ENCODE data around the gene KLHL21. TPM values are rescaled to one million over a fixed set of nuclear protein-coding genes. Genes with fewer than 3 reads are reported as not detected.
"Not testable (repeated sequence)": the region's sequence is repeated elsewhere in the genome, so short reads cannot be mapped to it uniquely, and the experiment has no call there.

Gene KLHL21
- polyA plus RNA-seq = 10 to 100 TPM; 14.5 to 39.0 (median 30.2) TPM

GRCh38 chr1:6602669-6603237 lies at the start of gene KLHL21:
Gene KLHL21, minus strand, starts transcription at chr1:6602869. Its CDS starts 52 bp downstream, at chr1:6602817.
- 0 to 1% (median 0%) methylated on average over 43 to 83 of the region's 84 CpGs for WGBS, 3 donors
- H3K27ac ChIP-seq (ENCODE audit: low read depth, low read length) = peak within 1 kb of the TSS; percentile 95

GRCh38 chr1:6651909-6652308 lies 49.2 kb upstream of the KLHL21 start:
- no peak overlapping the region for H3K27ac ChIP-seq (ENCODE audit: low read depth, low read length)
- WGBS, 3 donors = 76 to 92% (median 92%) methylated on average over 17 of the region's 17 CpGs

GRCh38 chr1:6648556-6648955 lies 45.9 kb upstream of the KLHL21 start:
- 92 to 96% (median 92%) methylated on average over 6 of the region's 6 CpGs for WGBS, 3 donors
- no peak overlapping the region for H3K27ac ChIP-seq (ENCODE audit: low read depth, low read length)

GRCh38 chr1:6646499-6647148 lies 44.0 kb upstream of the KLHL21 start:
- H3K27ac ChIP-seq (ENCODE audit: low read depth, low read length) = no peak overlapping the region
- 36 to 62% (median 60%) methylated on average over 8 to 10 of the region's 10 CpGs for WGBS, 3 donors

- H3K27ac ChIP-seq (ENCODE audit: low read depth, low read length) = no peak overlapping the region
- WGBS, 3 donors = 90 to 95% (median 94%) methylated on average over 7 of the region's 7 CpGs
These were observed 42.3 kb upstream of the KLHL21 start for GRCh38 chr1:6645018-6645417.

- H3K27ac ChIP-seq (ENCODE audit: low read depth, low read length) = not testable (repeated sequence)
- 83 to 94% (median 91%) methylated on average over 3 of the region's 3 CpGs for WGBS, 3 donors
These were observed 38.2 kb upstream of the KLHL21 start for GRCh38 chr1:6640867-6641266.

- no peak overlapping the region for H3K27ac ChIP-seq (ENCODE audit: low read depth, low read length)
- 51 to 59% (median 56%) methylated on average over 18 of the region's 18 CpGs for WGBS, 3 donors
These were observed 35.6 kb upstream of the KLHL21 start for GRCh38 chr1:6638226-6638625.

GRCh38 chr1:6637770-6638169 lies 35.1 kb upstream of the KLHL21 start:
- WGBS, 3 donors = 85 to 90% (median 86%) methylated on average over 9 of the region's 9 CpGs
- H3K27ac ChIP-seq (ENCODE audit: low read depth, low read length) = no peak overlapping the region

- WGBS, 3 donors = 87 to 99% (median 95%) methylated on average over 6 of the region's 6 CpGs
- H3K27ac ChIP-seq (ENCODE audit: low read depth, low read length) = not testable (repeated sequence)
These were observed 34.1 kb upstream of the KLHL21 start for GRCh38 chr1:6636778-6637177.

GRCh38 chr1:6635910-6636760 lies 33.5 kb upstream of the KLHL21 start:
- no peak overlapping the region for H3K27ac ChIP-seq (ENCODE audit: low read depth, low read length)
- 75 to 86% (median 83%) methylated on average over 16 of the region's 16 CpGs for WGBS, 3 donors

- no peak overlapping the region for H3K27ac ChIP-seq (ENCODE audit: low read depth, low read length)
- WGBS, 3 donors = 47 to 88% (median 87%) methylated on average over 20 of the region's 20 CpGs
These were observed 32.7 kb upstream of the KLHL21 start for GRCh38 chr1:6635161-6635909.

- 65 to 71% (median 68%) methylated on average over 28 to 29 of the region's 29 CpGs for WGBS, 3 donors
- no peak overlapping the region for H3K27ac ChIP-seq (ENCODE audit: low read depth, low read length)
These were observed 31.8 kb upstream of the KLHL21 start for GRCh38 chr1:6634371-6635052.

- no peak overlapping the region for H3K27ac ChIP-seq (ENCODE audit: low read depth, low read length)
- 87 to 88% (median 88%) methylated on average over 30 of the region's 30 CpGs for WGBS, 3 donors
These were observed 30.2 kb upstream of the KLHL21 start for GRCh38 chr1:6632588-6633514.

GRCh38 chr1:6631058-6631457 lies 28.4 kb upstream of the KLHL21 start:
- 92 to 99% (median 98%) methylated on average over 8 of the region's 8 CpGs for WGBS, 3 donors
- H3K27ac ChIP-seq (ENCODE audit: low read depth, low read length) = no peak overlapping the region

GRCh38 chr1:6630027-6630426 lies 27.4 kb upstream of the KLHL21 start:
- no peak overlapping the region for H3K27ac ChIP-seq (ENCODE audit: low read depth, low read length)
- WGBS, 3 donors = 89 to 96% (median 94%) methylated on average over 8 of the region's 8 CpGs

- 83 to 96% (median 91%) methylated on average over 12 of the region's 12 CpGs for WGBS, 3 donors
- no peak overlapping the region for H3K27ac ChIP-seq (ENCODE audit: low read depth, low read length)
These were observed 26.4 kb upstream of the KLHL21 start for GRCh38 chr1:6628971-6629479.
